Cardiac muscle cell (in vitro differentiated cells and primary cell): ENCODE results near the gene SMG5. TPM values are rescaled to one million over a fixed set of nuclear protein-coding genes. Genes with fewer than 3 reads are reported as not detected.
A peak's percentile ranks its signal among the peaks of the same experiment; 100 is the strongest.

Experiments
- DNase-seq, 2 donors: peaks; one replicate each; pipeline versions ENCODE4 v3.0.0 to v3.0.0-alpha.2; 2010 to 2017; ENCODE audit warnings: low read depth in 1 of 2, low spot score in 1 of 2
- H3K27ac ChIP-seq: fragments of 200-600 bp; sonication (generic); 2 replicates; pipeline ENCODE4 v1.5.1; 2016
- H3K27me3 ChIP-seq: fragments of 200-600 bp; sonication (generic); 2 replicates; pipeline ENCODE4 v1.6.0; 2016; ENCODE audit warnings: control low read depth
- H3K36me3 ChIP-seq: fragments of 200-600 bp; sonication (generic); 2 replicates; pipeline ENCODE4 v1.5.1; 2016; ENCODE audit warnings: control low read depth
- H3K4me1 ChIP-seq: fragments of 200-600 bp; sonication (generic); 2 replicates; pipeline ENCODE4 v1.8.1; 2017; ENCODE audit warnings: low read depth, mild to moderate bottlenecking, mixed run types
- H3K4me3 ChIP-seq: fragments of 200-600 bp; sonication (generic); 2 replicates; pipeline ENCODE4 v1.5.1; 2016; ENCODE audit warnings: mild to moderate bottlenecking
- H3K9me3 ChIP-seq: fragments of 200-600 bp; sonication (generic); 2 replicates; pipeline ENCODE4 v1.5.1; 2017; ENCODE audit warnings: low read depth, mild to moderate bottlenecking, control low read depth
- polyA plus RNA-seq: library from polyadenylated mRNA; unstranded; fragments of >200 nt; fragmentation: Nextera tagmentation; extraction: Ambion mirVana; gene quantifications from 2 replicates; pipeline ENCODE4 v1.2.1, GENCODE V29; 2016
- total RNA-seq: library from RNA; depleted of rRNA; stranded (reverse); fragments of >200 nt; gene quantifications from 2 replicates; pipeline ENCODE4 v1.2.3, GENCODE V29; 2016
- TF ChIP-seq, protein P1 (sequence below): IDR thresholded peaks from 2 replicates; pipeline ENCODE4 v1.5.1; 2012; ENCODE audit warnings: low read depth, mild to moderate bottlenecking, low read length

SMG5 gene
- total and polyA plus RNA-seq, 2 experiments from 2014 or later: 95.5 to 110 TPM

DNA sequence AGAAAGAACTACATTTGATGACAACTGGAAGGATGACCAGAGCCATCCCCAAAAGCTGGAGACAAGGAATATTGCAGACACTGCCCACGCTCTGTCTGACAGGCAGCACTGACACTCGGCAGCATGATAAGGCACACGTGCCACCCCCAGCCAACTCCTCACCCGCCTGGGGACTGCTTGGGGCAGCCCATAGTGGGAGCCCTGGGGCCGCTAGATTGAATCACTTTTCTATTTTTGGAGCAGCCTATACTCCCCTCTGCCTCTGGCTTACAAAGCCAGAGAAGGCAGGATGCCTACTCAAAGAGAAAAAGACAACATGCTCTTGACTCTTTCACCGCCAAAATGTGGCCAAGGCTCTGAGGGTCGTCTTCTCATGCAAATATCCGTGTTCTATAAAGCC is 1.3 kb downstream of the SMG5 start:
- Histone ChIP-seq H3K4me1 (peaks cover 19% of the 10 kb centered on the region), H3K9me3 (no peaks in the 10 kb centered on the region), H3K27ac (peak overlapping the region; percentile 94), H3K4me3 (peak overlapping the region; percentile 59), H3K36me3 (peaks cover 21% of the 10 kb centered on the region), H3K27me3 (no peaks in the 10 kb centered on the region)
- TF ChIP-seq, protein P1, sequence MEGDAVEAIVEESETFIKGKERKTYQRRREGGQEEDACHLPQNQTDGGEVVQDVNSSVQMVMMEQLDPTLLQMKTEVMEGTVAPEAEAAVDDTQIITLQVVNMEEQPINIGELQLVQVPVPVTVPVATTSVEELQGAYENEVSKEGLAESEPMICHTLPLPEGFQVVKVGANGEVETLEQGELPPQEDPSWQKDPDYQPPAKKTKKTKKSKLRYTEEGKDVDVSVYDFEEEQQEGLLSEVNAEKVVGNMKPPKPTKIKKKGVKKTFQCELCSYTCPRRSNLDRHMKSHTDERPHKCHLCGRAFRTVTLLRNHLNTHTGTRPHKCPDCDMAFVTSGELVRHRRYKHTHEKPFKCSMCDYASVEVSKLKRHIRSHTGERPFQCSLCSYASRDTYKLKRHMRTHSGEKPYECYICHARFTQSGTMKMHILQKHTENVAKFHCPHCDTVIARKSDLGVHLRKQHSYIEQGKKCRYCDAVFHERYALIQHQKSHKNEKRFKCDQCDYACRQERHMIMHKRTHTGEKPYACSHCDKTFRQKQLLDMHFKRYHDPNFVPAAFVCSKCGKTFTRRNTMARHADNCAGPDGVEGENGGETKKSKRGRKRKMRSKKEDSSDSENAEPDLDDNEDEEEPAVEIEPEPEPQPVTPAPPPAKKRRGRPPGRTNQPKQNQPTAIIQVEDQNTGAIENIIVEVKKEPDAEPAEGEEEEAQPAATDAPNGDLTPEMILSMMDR: peak; percentile 17
- peak; percentile 53 to 86 for DNase-seq

GRCh38 chr1:156279837-156280236 is 2.8 kb downstream of the SMG5 start:
- Histone ChIP-seq H3K36me3 (peaks cover 32% of the 10 kb centered on the region), H3K27ac (no peak overlapping the region), H3K27me3 (no peaks in the 10 kb centered on the region), H3K4me3 (no peak overlapping the region), H3K4me1 (peaks cover 19% of the 10 kb centered on the region), H3K9me3 (no peaks in the 10 kb centered on the region)
- DNase-seq: no peak
- TF ChIP-seq, protein P1: no peak

GRCh38 chr1:156276966-156277381 is 5.7 kb downstream of the SMG5 start:
- H3K4me1 ChIP-seq: peaks cover 14% of the 10 kb centered on the region
- no peaks in the 10 kb centered on the region for H3K27me3 ChIP-seq
- TF ChIP-seq, protein P1: no peak
- H3K27ac ChIP-seq: no peak overlapping the region
- H3K36me3 ChIP-seq: peaks cover 56% of the 10 kb centered on the region
- DNase-seq: peak in 1 of 2 donors; percentile 68
- no peak overlapping the region for H3K4me3 ChIP-seq
- no peaks in the 10 kb centered on the region for H3K9me3 ChIP-seq

GRCh38 chr1:156276532-156276931 is 6.1 kb downstream of the SMG5 start:
- no peak overlapping the region for H3K4me3 ChIP-seq
- no peak overlapping the region for H3K27ac ChIP-seq
- no peaks in the 10 kb centered on the region for H3K9me3 ChIP-seq
- H3K27me3 ChIP-seq: no peaks in the 10 kb centered on the region
- DNase-seq: peak in 1 of 2 donors; percentile 49
- H3K4me1 ChIP-seq: peaks cover 10% of the 10 kb centered on the region
- peaks cover 60% of the 10 kb centered on the region for H3K36me3 ChIP-seq
- TF ChIP-seq, protein P1: no peak

GRCh38 chr1:156270314-156270713 is 12.3 kb downstream of the SMG5 start:
- H3K9me3 ChIP-seq: no peaks in the 10 kb centered on the region
- TF ChIP-seq, protein P1: no peak
- H3K27me3 ChIP-seq: no peaks in the 10 kb centered on the region
- H3K27ac ChIP-seq: no peak overlapping the region
- H3K4me1 ChIP-seq: no peaks in the 10 kb centered on the region
- H3K36me3 ChIP-seq: peaks cover 74% of the 10 kb centered on the region
- no peak overlapping the region for H3K4me3 ChIP-seq
- no peak for DNase-seq

DNA sequence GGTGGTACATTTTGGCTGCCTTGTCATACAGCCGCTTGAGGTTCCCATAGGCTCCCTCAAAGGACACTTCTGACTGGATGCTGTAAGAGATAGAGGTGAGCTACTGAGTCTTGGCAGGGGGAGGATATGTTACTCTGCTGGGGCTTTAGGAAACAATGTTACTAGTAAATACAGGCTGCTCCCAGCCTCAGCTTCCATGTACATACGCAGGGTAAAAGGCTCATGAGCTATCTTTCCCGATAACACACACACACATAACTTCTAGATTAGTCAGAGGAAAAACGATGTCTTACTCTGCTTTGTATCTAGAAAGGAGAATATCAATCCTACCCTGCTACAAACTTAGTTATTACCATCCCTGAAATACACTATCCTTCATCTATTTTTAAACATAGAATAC is 14.3 kb downstream of the SMG5 start:
- peak in 1 of 2 donors; percentile 65 for DNase-seq
- Histone ChIP-seq H3K27me3 (no peaks in the 10 kb centered on the region), H3K4me3 (no peak overlapping the region), H3K4me1 (no peaks in the 10 kb centered on the region), H3K36me3 (peaks cover 75% of the 10 kb centered on the region), H3K27ac (no peak overlapping the region), H3K9me3 (no peaks in the 10 kb centered on the region)
- TF ChIP-seq, protein P1: no peak
